Endothelial cell (in vitro differentiated cells): Measurements from ENCODE around the gene BMP2K. TPM values are rescaled to one million over a fixed set of nuclear protein-coding genes. Genes with fewer than 3 reads are reported as not detected.

Experiments
- DNase-seq: peaks from one replicate; pipeline ENCODE4 v3.0.0; 2021; ENCODE audit warnings: low spot score
- H3K27ac Mint-ChIP-seq: one replicate; pipeline ENCODE4 v1.8.0; 2021; ENCODE audit warnings: mixed read lengths, inconsistent platforms; ENCODE audit not compliant: unreplicated experiment
- H3K27me3 Mint-ChIP-seq: one replicate; pipeline ENCODE4 v1.8.0; 2021; ENCODE audit warnings: mild to moderate bottlenecking, moderate library complexity, mixed read lengths, inconsistent platforms; ENCODE audit not compliant: unreplicated experiment
- H3K36me3 Mint-ChIP-seq: one replicate; pipeline ENCODE4 v1.8.0; 2021; ENCODE audit warnings: mild to moderate bottlenecking, low read depth, mixed read lengths, inconsistent platforms; ENCODE audit not compliant: unreplicated experiment
- H3K4me1 Mint-ChIP-seq: one replicate; pipeline ENCODE4 v1.8.0; 2021; ENCODE audit warnings: mild to moderate bottlenecking, mixed read lengths, inconsistent platforms; ENCODE audit not compliant: unreplicated experiment
- H3K4me3 Mint-ChIP-seq: one replicate; pipeline ENCODE4 v1.8.0; 2021; ENCODE audit warnings: mild to moderate bottlenecking, mixed read lengths, inconsistent platforms; ENCODE audit not compliant: unreplicated experiment
- H3K9me3 Mint-ChIP-seq: one replicate; pipeline ENCODE4 v1.8.0; 2021; ENCODE audit warnings: mixed read lengths, inconsistent platforms; ENCODE audit not compliant: unreplicated experiment
- CTCF ChIP-seq: fragments of 200-600 bp; sonication (generic); IDR thresholded peaks from one replicate; pipeline ENCODE4 v1.5.0; 2021; ENCODE audit warnings: antibody characterized with exemption; ENCODE audit not compliant: unreplicated experiment
- total RNA-seq: library from RNA; stranded (reverse); fragmentation: NEBNext Ultra II Directional; extraction: Animal tissue kit (Norgen Biotek cat#: 25700); gene quantifications from one replicate; pipeline ENCODE4 v1.2.1, GENCODE V29; 2021; ENCODE audit not compliant: unreplicated experiment

Gene BMP2K
- total RNA-seq, 1 donor from 2014 or later: 270 TPM

DNA sequence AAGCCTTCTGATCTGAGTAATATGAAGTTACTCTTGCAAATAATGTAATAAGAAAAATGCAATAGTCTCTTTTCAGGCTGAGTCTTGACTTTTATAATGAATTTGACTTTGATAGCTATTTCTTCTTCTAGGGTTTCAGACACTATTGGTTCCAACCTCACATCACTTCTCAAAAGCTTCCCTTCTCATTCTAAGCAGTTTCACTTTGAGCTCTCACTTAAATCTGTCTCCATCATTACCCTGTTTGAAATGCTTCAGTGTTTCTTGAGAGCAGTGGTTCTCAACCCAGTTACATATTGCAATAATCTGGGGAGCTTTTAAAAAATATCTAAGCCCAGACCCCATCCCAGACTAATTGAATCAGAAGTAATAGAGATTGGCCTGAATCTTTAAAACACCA lies 40.5 kb upstream of the BMP2K start:
- Mint-ChIP-seq H3K27me3 (no peaks in the 10 kb centered on the region), H3K4me1 (peaks cover 14% of the 10 kb centered on the region), H3K27ac (no peak overlapping the region), H3K9me3 (no peaks in the 10 kb centered on the region), H3K36me3 (no peaks in the 10 kb centered on the region), H3K4me3 (no peak overlapping the region)
- TF ChIP-seq CTCF: no peak
- DNase-seq: no peak

- no peaks in the 10 kb centered on the region for H3K27me3 Mint-ChIP-seq
- peaks cover 13% of the 10 kb centered on the region for H3K4me1 Mint-ChIP-seq
- H3K4me3 Mint-ChIP-seq: no peak overlapping the region
- no peak for DNase-seq
- H3K36me3 Mint-ChIP-seq: no peaks in the 10 kb centered on the region
- no peak overlapping the region for H3K27ac Mint-ChIP-seq
- TF ChIP-seq CTCF: no peak
- no peaks in the 10 kb centered on the region for H3K9me3 Mint-ChIP-seq
Measured at GRCh38 chr4:78737035-78737434, 39.1 kb upstream of the BMP2K start.

DNA sequence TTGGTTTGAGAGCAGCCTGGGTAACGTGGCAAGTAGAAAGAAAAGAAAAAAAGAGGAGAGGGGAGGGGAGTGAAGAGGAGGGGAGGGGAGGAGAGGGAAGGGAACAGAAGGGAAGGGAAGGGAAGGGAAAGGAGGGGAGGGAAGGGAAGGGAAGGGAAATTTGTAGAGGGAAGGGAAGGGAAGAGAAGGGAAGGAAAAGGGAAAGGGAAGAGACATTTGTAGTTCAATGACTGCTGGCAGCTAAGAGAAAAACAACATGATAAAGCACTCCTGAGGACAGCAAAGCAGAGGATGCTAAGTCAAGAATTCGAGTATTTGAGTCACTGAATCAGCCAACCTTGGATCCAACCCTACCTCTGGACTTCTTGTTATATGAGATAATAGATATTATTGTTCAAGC lies 38.2 kb upstream of the BMP2K start:
- no peak for TF ChIP-seq CTCF
- no peak for DNase-seq
- H3K27ac Mint-ChIP-seq: no peak overlapping the region
- peaks cover 18% of the 10 kb centered on the region for H3K4me1 Mint-ChIP-seq
- no peaks in the 10 kb centered on the region for H3K9me3 Mint-ChIP-seq
- no peaks in the 10 kb centered on the region for H3K36me3 Mint-ChIP-seq
- no peak overlapping the region for H3K4me3 Mint-ChIP-seq
- no peaks in the 10 kb centered on the region for H3K27me3 Mint-ChIP-seq

GRCh38 chr4:78742300-78742699 lies 33.9 kb upstream of the BMP2K start:
- no peaks in the 10 kb centered on the region for H3K36me3 Mint-ChIP-seq
- H3K27me3 Mint-ChIP-seq: no peaks in the 10 kb centered on the region
- no peak overlapping the region for H3K4me3 Mint-ChIP-seq
- TF ChIP-seq CTCF: no peak
- no peak overlapping the region for H3K27ac Mint-ChIP-seq
- peaks cover 13% of the 10 kb centered on the region for H3K4me1 Mint-ChIP-seq
- no peak for DNase-seq
- H3K9me3 Mint-ChIP-seq: no peaks in the 10 kb centered on the region

DNA sequence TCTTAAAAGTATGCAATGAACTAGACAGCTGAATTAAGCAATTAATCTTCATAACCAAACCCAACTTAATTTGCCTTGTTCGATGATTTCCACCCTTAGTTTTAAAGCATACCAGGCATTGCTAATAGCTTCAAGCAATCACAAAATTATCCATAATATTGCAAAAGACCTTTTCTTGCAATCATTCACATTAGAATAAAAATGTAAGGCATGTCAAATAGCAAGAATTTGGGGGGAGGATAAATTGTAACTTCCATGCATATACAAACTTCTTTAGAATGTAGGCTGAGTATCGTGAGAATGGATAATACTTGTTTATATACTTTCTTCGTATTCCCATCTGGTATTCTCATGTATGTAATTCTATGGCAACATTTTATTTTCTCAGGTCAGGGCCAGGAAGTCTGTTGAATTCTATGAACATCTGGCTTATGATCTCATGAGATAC lies 28.7 kb upstream of the BMP2K start:
- Mint-ChIP-seq H3K4me3 (no peak overlapping the region), H3K4me1 (peaks cover 3% of the 10 kb centered on the region), H3K27me3 (no peaks in the 10 kb centered on the region), H3K36me3 (no peaks in the 10 kb centered on the region), H3K27ac (no peak overlapping the region), H3K9me3 (no peaks in the 10 kb centered on the region)
- no peak for TF ChIP-seq CTCF
- no peak for DNase-seq
